ENCODE results near the gene MCC. TPM values are rescaled to one million over a fixed set of nuclear protein-coding genes. Genes with fewer than 3 reads are reported as not detected.

The MCC gene
- total RNA-seq, 1 experiment from 2014 or later: 23.5 TPM

GRCh38 chr5:112976432-112977309 lies 511.6 kb downstream of the MCC start, which contains the start of gene DCP2 (continued):
- no peak for TF ChIP-seq GRHL2 (CRISPR knock-in tag; IDR thresholded peaks at IDR 0.05; ENCODE audit: insufficient replicate concordance, severe bottlenecking)
- TF ChIP-seq, protein P1, sequence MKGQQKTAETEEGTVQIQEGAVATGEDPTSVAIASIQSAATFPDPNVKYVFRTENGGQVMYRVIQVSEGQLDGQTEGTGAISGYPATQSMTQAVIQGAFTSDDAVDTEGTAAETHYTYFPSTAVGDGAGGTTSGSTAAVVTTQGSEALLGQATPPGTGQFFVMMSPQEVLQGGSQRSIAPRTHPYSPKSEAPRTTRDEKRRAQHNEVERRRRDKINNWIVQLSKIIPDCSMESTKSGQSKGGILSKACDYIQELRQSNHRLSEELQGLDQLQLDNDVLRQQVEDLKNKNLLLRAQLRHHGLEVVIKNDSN (CRISPR knock-in tag; IDR thresholded peaks at IDR 0.05): no peak
- TF ChIP-seq MAX (CRISPR knock-in tag; IDR thresholded peaks at IDR 0.05): peak; percentile 86
- TF ChIP-seq ZNF138 (CRISPR knock-in tag; conservative IDR thresholded peaks at IDR 0.05): no peak
- TF ChIP-seq ZNF317 (CRISPR knock-in tag; IDR thresholded peaks at IDR 0.05; ENCODE audit: borderline replicate concordance, low read depth): no peak
- TF ChIP-seq HMGXB4 (CRISPR knock-in tag; IDR thresholded peaks at IDR 0.05): peak; percentile 72
- TF ChIP-seq JUN (CRISPR knock-in tag; IDR thresholded peaks at IDR 0.05): no peak
- TF ChIP-seq JAZF1 (CRISPR knock-in tag; IDR thresholded peaks at IDR 0.05): no peak
- no peak for TF ChIP-seq AR (CRISPR knock-in tag; IDR thresholded peaks at IDR 0.05)
- no peak for TF ChIP-seq ZMAT4 (CRISPR knock-in tag; IDR thresholded peaks at IDR 0.05)
- no peak for TF ChIP-seq RELA (CRISPR knock-in tag; IDR thresholded peaks at IDR 0.05; ENCODE audit: borderline replicate concordance)
- no peak for TF ChIP-seq ERG (CRISPR knock-in tag; IDR thresholded peaks at IDR 0.05)
- no peak for TF ChIP-seq ZNF671 (CRISPR knock-in tag; IDR thresholded peaks at IDR 0.05)
- no peak for TF ChIP-seq ESRRA (CRISPR knock-in tag; IDR thresholded peaks at IDR 0.05; ENCODE audit: borderline replicate concordance)
- no peak for TF ChIP-seq SMAD4 (CRISPR knock-in tag; IDR thresholded peaks at IDR 0.05)
- TF ChIP-seq TEAD1 (CRISPR knock-in tag; IDR thresholded peaks at IDR 0.05): peak; percentile 64
- peak; percentile 49; the same call in 1 of the 2 replicates for TF ChIP-seq GABPB1 (CRISPR knock-in tag; IDR thresholded peaks at IDR 0.05)
- TF ChIP-seq, protein P2, sequence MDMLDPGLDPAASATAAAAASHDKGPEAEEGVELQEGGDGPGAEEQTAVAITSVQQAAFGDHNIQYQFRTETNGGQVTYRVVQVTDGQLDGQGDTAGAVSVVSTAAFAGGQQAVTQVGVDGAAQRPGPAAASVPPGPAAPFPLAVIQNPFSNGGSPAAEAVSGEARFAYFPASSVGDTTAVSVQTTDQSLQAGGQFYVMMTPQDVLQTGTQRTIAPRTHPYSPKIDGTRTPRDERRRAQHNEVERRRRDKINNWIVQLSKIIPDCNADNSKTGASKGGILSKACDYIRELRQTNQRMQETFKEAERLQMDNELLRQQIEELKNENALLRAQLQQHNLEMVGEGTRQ (CRISPR knock-in tag; IDR thresholded peaks at IDR 0.05): no peak
- TF ChIP-seq SMAD3 (CRISPR knock-in tag; IDR thresholded peaks at IDR 0.05; ENCODE audit: borderline replicate concordance): 0 out of 2 replicates have a peak, but pooled peaks have one; percentile 13
- peak; percentile 65; the same call in 1 of the 2 replicates for TF ChIP-seq CREM (CRISPR knock-in tag; IDR thresholded peaks at IDR 0.05)
- TF ChIP-seq ZNF219 (CRISPR knock-in tag; IDR thresholded peaks at IDR 0.05; ENCODE audit: borderline replicate concordance): no peak
- no peak for TF ChIP-seq EMX1 (CRISPR knock-in tag; IDR thresholded peaks at IDR 0.05)
- TF ChIP-seq FOXK1 (CRISPR knock-in tag; IDR thresholded peaks at IDR 0.05): peak; percentile 90
- TF ChIP-seq NFE2L1 (CRISPR knock-in tag; IDR thresholded peaks at IDR 0.05): no peak; the same call in 1 of the 2 replicates
- TF ChIP-seq CDX4 (CRISPR knock-in tag; IDR thresholded peaks at IDR 0.05; ENCODE audit: borderline replicate concordance): no peak
- TF ChIP-seq ATF1 (CRISPR knock-in tag; IDR thresholded peaks at IDR 0.05): 0 out of 2 replicates have a peak, but pooled peaks have one; percentile 25
- TF ChIP-seq, protein P3, sequence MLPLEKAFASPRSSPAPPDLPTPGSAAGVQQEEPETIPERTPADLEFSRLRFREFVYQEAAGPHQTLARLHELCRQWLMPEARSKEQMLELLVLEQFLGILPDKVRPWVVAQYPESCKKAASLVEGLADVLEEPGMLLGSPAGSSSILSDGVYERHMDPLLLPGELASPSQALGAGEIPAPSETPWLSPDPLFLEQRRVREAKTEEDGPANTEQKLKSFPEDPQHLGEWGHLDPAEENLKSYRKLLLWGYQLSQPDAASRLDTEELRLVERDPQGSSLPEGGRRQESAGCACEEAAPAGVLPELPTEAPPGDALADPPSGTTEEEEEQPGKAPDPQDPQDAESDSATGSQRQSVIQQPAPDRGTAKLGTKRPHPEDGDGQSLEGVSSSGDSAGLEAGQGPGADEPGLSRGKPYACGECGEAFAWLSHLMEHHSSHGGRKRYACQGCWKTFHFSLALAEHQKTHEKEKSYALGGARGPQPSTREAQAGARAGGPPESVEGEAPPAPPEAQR (CRISPR knock-in tag; IDR thresholded peaks at IDR 0.05): no peak
- peak; percentile 84 for TF ChIP-seq NFYB (CRISPR knock-in tag; conservative IDR thresholded peaks at IDR 0.05; ENCODE audit: low read depth)
- no peak; the same call in 1 of the 2 replicates for TF ChIP-seq TP53 (CRISPR knock-in tag; IDR thresholded peaks at IDR 0.05)
